ENCODE measurements around the gene HEG1.
"Not testable (repeated sequence)": the region's sequence is repeated elsewhere in the genome, so short reads cannot be mapped to it uniquely, and the experiment has no call there.

HEG1 gene

GRCh38 chr3:124984754-124985153 lies 71.0 kb downstream of the HEG1 start:
- DNase-seq (ENCODE audit: low spot score), result no peak

- DNase-seq (ENCODE audit: low spot score), result no peak
Observed at GRCh38 chr3:124982855-124983254, 72.9 kb downstream of the HEG1 start.

GRCh38 chr3:124981472-124981871 lies 74.3 kb downstream of the HEG1 start:
- no peak for DNase-seq (ENCODE audit: low spot score)

GRCh38 chr3:124978627-124979026 lies 77.2 kb downstream of the HEG1 start:
- DNase-seq (ENCODE audit: low spot score), result no peak

- no peak for DNase-seq (ENCODE audit: low spot score)
Observed at GRCh38 chr3:124976383-124976782, 79.4 kb downstream of the HEG1 start.

- DNase-seq (ENCODE audit: low spot score), result no peak
Observed at GRCh38 chr3:124974691-124975090, 81.1 kb downstream of the HEG1 start.

GRCh38 chr3:124973290-124973689 lies 82.5 kb downstream of the HEG1 start:
- no peak for DNase-seq (ENCODE audit: low spot score)

- DNase-seq (ENCODE audit: low spot score), result no peak
Observed at GRCh38 chr3:124972457-124972856, 83.3 kb downstream of the HEG1 start.

GRCh38 chr3:124969963-124970722 lies 85.7 kb downstream of the HEG1 start:
- no peak for DNase-seq (ENCODE audit: low spot score)

- DNase-seq (ENCODE audit: low spot score), result no peak
Observed at GRCh38 chr3:124969190-124969589, 86.6 kb downstream of the HEG1 start.

GRCh38 chr3:124967964-124968363 lies 87.8 kb downstream of the HEG1 start:
- DNase-seq (ENCODE audit: low spot score), result no peak

- DNase-seq (ENCODE audit: low spot score), result no peak
Observed at GRCh38 chr3:124966521-124967445, 89.0 kb downstream of the HEG1 start.

GRCh38 chr3:124965413-124965812 lies 90.4 kb downstream of the HEG1 start:
- DNase-seq (ENCODE audit: low spot score), result no peak

- DNase-seq (ENCODE audit: low spot score), result no peak
Observed at GRCh38 chr3:124964387-124964786, 91.4 kb downstream of the HEG1 start.

GRCh38 chr3:124963755-124964154 lies 92.0 kb downstream of the HEG1 start:
- DNase-seq (ENCODE audit: low spot score), result no peak

- no peak for DNase-seq (ENCODE audit: low spot score)
Observed at GRCh38 chr3:124962403-124962940, 93.3 kb downstream of the HEG1 start.

- DNase-seq (ENCODE audit: low spot score), result no peak
Observed at GRCh38 chr3:124960698-124961097, 95.1 kb downstream of the HEG1 start.

GRCh38 chr3:124960105-124960504 lies 95.7 kb downstream of the HEG1 start:
- no peak for DNase-seq (ENCODE audit: low spot score)

GRCh38 chr3:124957951-124958350 lies 97.8 kb downstream of the HEG1 start:
- not testable (repeated sequence) for DNase-seq (ENCODE audit: low spot score)

GRCh38 chr3:124952282-124952855 lies 103.4 kb downstream of the HEG1 start:
- no peak for DNase-seq (ENCODE audit: low spot score)

GRCh38 chr3:124951511-124952281 lies 104.1 kb downstream of the HEG1 start:
- no peak for DNase-seq (ENCODE audit: low spot score)

- DNase-seq (ENCODE audit: low spot score), result no peak
Observed at GRCh38 chr3:124950026-124950425, 105.8 kb downstream of the HEG1 start.
